AG04449 (cell line): ENCODE results near the gene PTPA.

Source experiments
- CTCF ChIA-PET: fragments of 350-600 bp; formaldehyde crosslinking; extraction: SDS; loops from one replicate; lab custom pipeline; 2021; ENCODE audit warnings: antibody characterized with exemption; lab: Yijun Ruan, JAX
- POLR2A ChIA-PET: fragments of 400-600, 350-600 bp; formaldehyde crosslinking; extraction: SDS; loops from one replicate; lab custom pipeline; 2020; ENCODE audit warnings: antibody characterized with exemption, inconsistent platforms; lab: Yijun Ruan, JAX
- DNase-seq: peaks from one replicate; pipeline ENCODE4 v3.0.0-alpha.2; 2010; ENCODE audit warnings: low read depth, low spot score
- H3K4me3 ChIP-seq: 2 replicates; pipeline ENCODE4 v1.5.1; 2011; ENCODE audit warnings: low read depth, mild to moderate bottlenecking, control low read depth, low read length
- CTCF ChIP-seq: IDR thresholded peaks from one replicate; pipeline ENCODE4 v1.5.1; 2011; ENCODE audit warnings: mild to moderate bottlenecking, moderate library complexity, low read length, control low read depth, inconsistent platforms; ENCODE audit not compliant: insufficient read depth; ENCODE audit errors: missing control alignments

The PTPA gene

DNA sequence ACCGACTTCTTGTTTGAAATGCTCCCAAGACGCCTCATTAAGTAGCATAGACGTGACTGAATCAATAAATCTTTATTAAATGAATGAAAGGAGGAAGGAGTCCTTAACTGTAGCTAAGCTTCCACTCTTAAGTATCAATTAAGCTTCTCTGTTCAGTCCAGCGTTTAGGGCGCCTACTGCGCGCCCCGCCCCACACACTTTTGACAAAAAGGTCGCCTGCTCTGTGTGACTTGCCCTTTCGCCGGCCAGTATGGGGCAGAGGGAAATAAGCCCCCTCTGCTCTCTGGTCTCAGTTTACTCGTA lies 31.0 kb upstream of the PTPA start:
- ChIA-PET POLR2A (interaction anchor here (1.0 kb wide), 1 partner anchor 15 kb away, joined by 5 read pairs; no protein-coding TSS in a partner anchor), CTCF (interaction anchor here (1.1 to 1.3 kb wide), 2 partner anchors 52 to 73 kb away, joined by 4 to 6 read pairs; partner anchors contain the start of gene SH3GLB2)
- no peak for TF ChIP-seq CTCF
- peak overlapping the region; percentile 87 for H3K4me3 ChIP-seq
- DNase-seq = no peak

DNA sequence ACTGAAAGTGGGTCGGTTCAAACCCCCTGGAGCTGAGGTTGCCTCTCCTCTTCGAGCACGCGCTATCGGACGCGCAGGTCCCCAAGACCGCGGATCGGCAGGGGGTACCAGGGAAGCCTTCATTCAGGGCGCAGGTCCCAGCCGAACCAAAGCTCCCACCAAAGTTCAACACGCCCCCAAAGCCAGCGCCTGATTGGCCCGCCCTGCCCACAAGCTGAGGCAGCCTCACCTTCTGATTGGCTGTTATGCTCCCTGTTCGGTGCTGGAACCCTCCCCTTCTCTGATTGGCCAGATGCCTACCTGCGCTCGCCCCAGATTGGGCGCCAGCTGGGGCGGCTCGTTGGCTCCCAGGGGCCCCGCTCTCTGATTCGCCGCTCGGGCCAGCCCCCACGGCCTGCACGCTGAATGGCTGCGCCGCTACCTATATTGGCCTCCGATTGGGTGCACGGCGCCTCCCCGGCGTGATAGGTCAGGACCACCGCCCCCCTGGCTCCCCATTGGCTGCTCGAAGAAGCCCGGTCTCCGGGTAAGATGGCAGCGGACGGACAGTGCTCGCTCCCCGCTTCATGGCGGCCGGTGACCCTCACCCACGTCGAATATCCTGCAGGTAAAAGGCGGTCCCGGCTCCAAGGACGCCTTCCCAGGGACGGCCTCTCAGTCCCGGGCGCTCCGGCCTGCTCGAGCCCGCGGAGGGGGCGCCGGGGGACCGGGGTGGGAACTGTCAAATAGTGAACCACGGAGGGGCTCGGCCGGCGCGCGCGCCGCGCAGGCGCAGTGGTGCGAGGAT lies 30.4 kb upstream of the PTPA start, which contains the start of gene DOLPP1:
Gene DOLPP1 (plus strand): TSS at position 511 of the 787 bp plus-strand sequence. CDS start 21 bp downstream, at position 532.
- DNase-seq = peak; percentile 93
- ChIA-PET CTCF (interaction anchor here (0.8 to 1.3 kb wide), 5 partner anchors 14 to 74 kb away, joined by 3 to 6 read pairs (median 4); partner anchors contain the start of gene SH3GLB2), POLR2A (interaction anchor here (0.6 to 1.0 kb wide), 3 partner anchors 11 to 852 kb away, joined by 3 to 5 read pairs (median 3); no protein-coding TSS in a partner anchor)
- peak within 1 kb of the TSS; percentile 89 for H3K4me3 ChIP-seq
- no peak for TF ChIP-seq CTCF

GRCh38 chr9:129081388-129081904 lies 29.8 kb upstream of the PTPA start:
- DNase-seq = no peak
- peak overlapping the region; percentile 89 for H3K4me3 ChIP-seq
- POLR2A ChIA-PET = interaction anchor here (0.6 to 1.0 kb wide), 2 partner anchors 11 to 852 kb away, joined by 3 read pairs; no protein-coding TSS in a partner anchor
- TF ChIP-seq CTCF = no peak
- CTCF ChIA-PET = interaction anchor here (0.8 to 1.2 kb wide), 3 partner anchors 15 to 32 kb away, joined by 3 to 4 read pairs (median 3); no protein-coding TSS in a partner anchor

GRCh38 chr9:129084087-129084486 lies 27.1 kb upstream of the PTPA start:
- CTCF ChIA-PET = no interaction called here
- no peak for TF ChIP-seq CTCF
- no peak for DNase-seq
- POLR2A ChIA-PET = no interaction called here
- H3K4me3 ChIP-seq = no peak overlapping the region

- ChIA-PET POLR2A (no interaction called here), CTCF (interaction anchor here (0.6 kb wide), 1 partner anchor 34 kb away, joined by 3 read pairs; no protein-coding TSS in a partner anchor)
These were observed 22.0 kb upstream of the PTPA start for GRCh38 chr9:129089246-129089645.

More at GRCh38 chr9:129089246-129089645, 22.0 kb upstream of the PTPA start:
- DNase-seq = no peak
- H3K4me3 ChIP-seq = no peak overlapping the region
- TF ChIP-seq CTCF = no peak
